GM21360 (cell line): Measurements from ENCODE around the gene HDAC3.
"Not testable (repeated sequence)": the region's sequence is repeated elsewhere in the genome, so short reads cannot be mapped to it uniquely, and the experiment has no call there.

Experiments used
- ATAC-seq: cut with Tn5 transposase; IDR thresholded peaks from one replicate; pipeline ENCODE4 v1.9.1; 2021; ENCODE audit warnings: mild to moderate bottlenecking, moderate library complexity; ENCODE audit not compliant: unreplicated experiment

The HDAC3 gene

DNA sequence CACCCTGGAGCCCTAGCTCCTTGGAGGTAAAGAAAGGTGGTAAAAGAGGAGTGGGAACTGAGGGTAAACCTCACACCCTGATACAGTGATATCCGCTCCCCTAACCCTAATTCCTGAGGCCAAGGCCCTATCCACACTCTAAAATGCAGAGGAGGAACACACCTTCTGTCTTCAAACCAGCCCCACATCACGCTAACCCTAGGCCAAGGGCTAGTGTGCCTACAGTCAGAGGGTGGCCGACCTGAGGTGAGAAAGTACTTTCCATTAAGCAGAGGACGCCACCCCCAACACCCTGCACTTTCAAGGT, 590 bp downstream of the HDAC3 start:
- ATAC-seq = no peak

DNA sequence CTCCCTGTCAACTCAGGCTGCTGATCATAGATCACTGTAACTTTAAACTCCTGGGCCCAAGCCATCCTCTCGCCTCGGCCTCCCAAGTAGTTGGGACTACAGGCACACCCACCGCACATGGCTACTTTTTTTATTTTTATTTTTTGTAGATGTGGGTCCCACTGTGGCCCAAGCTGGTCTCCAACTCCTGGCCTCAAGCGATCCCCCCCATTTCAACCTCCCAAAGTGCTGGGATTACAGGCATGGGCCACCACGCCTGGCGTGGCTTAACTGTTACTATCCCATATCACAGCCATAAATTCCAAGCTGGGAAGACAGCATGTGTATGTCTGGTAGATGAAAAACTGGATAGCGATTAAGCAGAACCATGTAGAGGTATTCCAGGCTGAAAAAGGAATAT, 1.0 kb downstream of the HDAC3 start:
- ATAC-seq = no peak

- no peak for ATAC-seq
Measured at GRCh38 chr5:141634720-141635119, 1.9 kb downstream of the HDAC3 start.

GRCh38 chr5:141633871-141634561, 2.6 kb downstream of the HDAC3 start:
- ATAC-seq = peak; percentile 71

- no peak for ATAC-seq
Measured at GRCh38 chr5:141632650-141633049, 4.0 kb downstream of the HDAC3 start.

DNA sequence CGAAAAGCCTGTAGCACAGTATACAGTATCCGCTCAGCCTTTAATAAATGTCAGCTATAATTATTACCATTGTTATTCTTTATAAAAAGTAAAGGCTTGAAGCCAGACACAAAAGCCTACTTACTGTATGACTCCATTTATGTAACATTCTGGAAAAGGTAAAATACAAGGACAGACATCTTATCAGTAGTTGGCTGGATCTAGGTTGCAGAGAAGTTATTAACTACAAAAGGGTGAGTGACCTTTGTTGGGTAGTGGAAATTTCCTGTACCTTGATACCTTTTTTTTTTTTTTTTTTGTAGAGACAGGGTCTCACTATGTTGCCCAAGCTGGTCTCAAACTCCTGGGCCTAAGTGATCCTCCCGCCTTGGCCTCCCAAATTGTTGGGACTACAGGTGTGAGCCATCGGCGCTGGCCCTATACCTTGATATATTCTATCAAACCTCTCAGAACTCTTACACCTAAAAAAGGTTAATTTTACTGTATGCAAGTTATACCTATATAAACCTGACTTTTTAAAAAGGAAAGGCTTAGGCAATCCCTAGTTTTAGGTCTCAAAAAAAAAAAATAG, 6.0 kb downstream of the HDAC3 start:
- ATAC-seq = no peak

DNA sequence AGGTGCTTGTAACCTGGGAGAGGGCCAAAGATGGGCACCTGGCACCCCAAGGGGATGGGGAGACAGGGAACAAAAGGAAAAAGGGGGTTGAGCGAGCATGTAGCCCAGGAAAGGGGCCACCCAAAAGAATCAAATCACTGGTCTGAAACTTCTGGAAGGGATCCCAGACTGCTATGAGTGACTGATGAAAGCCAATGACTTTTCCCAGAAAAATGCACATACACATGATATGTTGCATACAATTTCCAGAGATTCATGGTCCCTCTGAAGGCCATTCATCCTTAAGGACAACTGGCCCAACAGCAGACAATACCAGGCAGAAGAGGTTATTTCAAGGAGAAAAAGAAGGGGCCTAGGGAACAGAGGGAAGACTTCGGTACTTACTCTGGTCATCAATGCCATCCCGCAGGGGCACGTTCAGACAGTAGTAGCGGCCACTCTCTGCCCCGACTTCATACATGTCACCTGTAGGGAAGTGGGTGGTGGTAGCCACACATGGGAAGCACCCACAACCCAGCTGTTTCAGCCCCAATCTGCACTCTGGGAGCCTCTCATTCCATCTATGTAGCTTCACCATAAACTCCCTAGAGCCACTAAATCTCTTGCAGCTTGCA, 8.4 kb downstream of the HDAC3 start:
- no peak for ATAC-seq

- no peak for ATAC-seq
Measured at GRCh38 chr5:141623611-141624010, 13.0 kb downstream of the HDAC3 start.

DNA sequence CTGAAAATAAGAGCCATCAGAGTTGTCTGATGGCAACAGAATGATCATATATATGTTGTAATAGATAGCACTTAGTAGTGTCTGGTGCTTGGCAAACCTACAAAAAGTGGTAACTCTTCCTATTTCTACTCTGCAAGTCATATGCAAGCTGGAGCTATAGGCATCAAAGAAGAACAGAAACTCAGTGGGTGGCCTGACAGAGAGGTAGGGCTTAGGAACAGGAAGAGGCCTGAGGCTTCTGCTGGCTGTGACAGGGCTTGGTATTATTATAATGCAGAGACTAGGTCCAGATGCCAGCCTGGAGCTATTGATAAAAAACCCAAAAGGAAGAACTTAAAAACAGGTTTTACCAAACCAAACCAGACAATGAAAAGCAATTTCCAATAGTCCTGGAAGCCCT, 13.5 kb downstream of the HDAC3 start:
- ATAC-seq = peak; percentile 51

DNA sequence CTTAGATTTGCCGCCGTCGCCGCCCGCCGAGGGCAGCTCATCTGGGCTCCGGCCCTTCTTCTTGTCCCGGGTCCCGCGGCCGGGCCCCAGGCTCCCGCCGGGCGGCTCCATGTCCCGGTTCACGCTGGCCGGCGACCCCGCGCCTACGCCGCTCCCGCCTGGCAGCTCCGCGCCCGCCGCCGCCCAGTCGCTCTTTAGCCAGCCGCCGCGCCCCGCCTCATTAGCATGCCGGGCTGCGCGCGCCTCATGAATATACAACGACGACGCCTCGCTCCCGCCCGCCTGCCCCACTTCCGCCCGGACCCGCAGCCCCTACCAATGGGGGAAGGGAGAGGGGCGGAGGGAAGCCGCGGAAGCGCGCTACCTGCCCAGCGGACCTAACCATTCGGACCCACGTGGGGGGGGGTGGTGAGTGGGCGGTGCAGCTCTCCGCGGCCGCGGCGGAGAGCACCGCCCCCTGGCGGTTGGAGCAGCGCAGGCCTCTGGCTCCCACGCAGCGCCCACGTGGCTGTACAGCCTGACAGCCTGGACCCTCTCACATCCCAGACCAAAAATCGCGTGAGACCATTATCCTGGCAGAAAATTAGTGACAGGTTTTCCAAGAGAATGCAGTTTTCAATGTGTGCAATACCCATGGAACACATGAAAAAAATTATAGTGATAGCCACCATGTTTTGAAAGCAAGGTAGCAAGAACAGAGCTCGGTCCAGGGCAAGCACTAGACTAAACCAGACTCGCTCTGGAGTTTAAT, 17.7 kb downstream of the HDAC3 start, which contains the start of gene DIAPH1:
DIAPH1 (minus strand) TSS at position 197 of the 751 bp plus-strand sequence; CDS start at position 111, 86 bp downstream.
- peak; percentile 80 for ATAC-seq

DNA sequence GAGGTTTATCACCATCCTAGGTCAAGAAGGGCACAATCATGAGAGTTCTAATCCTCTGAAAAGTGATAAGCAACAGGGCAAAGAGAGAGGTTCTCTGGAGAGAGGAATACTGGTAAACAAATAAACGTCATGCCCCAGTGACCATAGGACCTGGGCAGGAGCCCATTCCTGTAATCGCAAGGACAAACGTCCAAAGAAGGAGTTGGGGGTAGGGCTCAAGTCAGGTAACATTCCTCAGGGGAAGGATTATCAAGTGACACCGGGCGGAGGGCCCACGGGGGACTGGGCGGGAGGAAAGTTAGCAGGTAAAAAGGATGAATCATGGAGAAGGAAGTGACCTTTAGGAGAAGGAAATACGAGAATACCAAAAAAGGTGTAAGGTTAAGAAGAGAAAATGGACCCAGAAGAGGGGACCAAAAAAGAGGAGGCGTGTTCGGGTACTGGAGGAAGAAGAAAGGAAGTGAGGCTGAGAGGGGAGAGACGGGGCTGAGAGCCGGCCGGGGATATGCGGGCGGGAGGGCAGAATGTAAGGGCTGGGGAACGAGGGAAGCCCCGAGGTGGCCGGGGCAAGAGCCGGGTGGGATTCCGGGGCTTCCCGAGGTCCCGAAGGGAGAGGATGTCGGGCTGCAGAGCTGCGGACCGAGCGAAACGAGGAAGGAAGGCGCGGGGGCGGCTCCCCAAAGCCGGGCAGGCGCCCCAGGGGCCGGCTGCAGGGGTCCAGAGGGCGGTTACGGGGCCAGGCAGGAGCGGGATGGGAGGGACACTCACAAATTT, 18.4 kb downstream of the HDAC3 start:
- peak; percentile 25 for ATAC-seq

GRCh38 chr5:141617682-141618029, 19.0 kb downstream of the HDAC3 start:
- ATAC-seq = no peak

DNA sequence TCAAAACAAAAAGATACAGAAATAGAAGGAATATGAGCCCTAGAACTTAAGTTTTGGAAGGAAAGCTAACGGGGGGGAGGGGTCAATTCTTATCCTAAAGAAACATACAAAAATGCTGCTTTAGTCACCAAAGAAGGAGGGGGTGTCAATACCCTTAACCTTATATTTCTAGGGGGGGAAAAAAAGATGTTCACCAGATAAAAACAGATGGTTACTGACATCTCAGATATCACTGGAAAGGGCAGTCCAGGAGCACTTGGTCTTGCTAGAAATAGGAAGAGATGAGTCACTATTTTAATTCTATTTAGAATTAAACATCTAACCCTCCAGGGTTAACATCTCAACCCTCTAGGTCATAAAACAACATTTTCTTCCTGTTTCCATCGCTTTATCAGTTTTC, 19.5 kb downstream of the HDAC3 start:
- ATAC-seq = no peak

- no peak for ATAC-seq
Measured at GRCh38 chr5:141615991-141616720, 20.5 kb downstream of the HDAC3 start.

DNA sequence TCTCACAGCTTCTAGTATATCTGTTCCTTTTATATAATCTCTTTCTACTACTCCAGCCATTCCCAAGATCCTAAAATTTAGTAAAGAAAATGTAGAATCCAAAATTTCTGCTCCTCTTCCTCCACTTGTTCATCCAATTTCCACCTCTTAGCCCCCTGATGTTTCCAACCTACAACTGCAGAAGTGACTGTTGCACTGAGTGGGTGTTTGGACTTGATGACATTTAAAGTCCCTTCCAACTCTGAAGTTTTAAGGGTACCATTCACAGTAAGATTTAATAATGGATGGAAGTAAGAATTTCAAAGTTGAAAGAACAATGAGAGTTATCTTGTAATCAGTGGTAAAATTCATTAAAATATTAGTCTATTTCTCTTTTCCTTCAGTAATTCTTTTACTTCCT, 23.3 kb downstream of the HDAC3 start:
- no peak for ATAC-seq

GRCh38 chr5:141611289-141611688, 25.4 kb downstream of the HDAC3 start:
- ATAC-seq = no peak

GRCh38 chr5:141609921-141610320, 26.7 kb downstream of the HDAC3 start:
- not testable (repeated sequence) for ATAC-seq

DNA sequence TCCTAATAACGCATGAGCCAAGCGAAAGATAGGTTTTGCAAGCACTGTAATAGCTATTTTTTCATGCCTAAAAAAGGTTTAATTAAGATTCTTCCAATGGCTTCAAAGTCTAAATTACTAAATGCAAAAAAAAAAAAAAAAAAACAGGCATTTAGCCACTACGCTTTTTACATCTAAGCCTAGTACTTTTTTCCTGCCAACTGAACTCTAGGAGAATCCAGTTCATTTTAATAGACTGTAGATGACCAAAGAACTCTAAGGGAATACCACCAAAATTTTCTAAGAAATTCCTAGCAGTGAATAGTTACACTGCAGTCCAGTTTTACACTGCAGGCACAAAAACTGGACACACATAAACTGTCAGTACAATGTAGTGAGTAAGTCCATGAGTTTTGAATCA, 27.6 kb downstream of the HDAC3 start:
- no peak for ATAC-seq

DNA sequence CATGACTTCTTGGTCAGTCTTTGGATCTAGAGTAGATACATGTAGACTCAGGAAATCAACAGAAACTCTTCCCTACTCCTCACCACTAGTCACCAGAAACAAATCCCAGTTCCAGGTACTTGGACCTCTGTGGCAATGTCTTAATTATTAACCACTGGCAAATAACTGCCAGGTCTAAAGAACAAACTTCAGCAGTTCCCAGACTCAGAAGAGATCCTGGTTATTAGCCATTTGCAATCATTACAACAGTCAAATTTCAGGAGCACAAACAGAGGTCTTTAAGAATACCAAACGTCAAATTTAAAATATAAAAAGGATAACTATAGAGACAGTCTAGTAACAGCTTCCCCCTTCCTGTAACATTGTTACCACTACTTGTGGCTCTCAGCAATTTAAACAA, 28.1 kb downstream of the HDAC3 start:
- no peak for ATAC-seq

GRCh38 chr5:141608046-141608445, 28.6 kb downstream of the HDAC3 start:
- no peak for ATAC-seq
